HK-2 (cell line): Measurements from ENCODE around the gene C1orf226.
"Not testable (repeated sequence)": the region's sequence is repeated elsewhere in the genome, so short reads cannot be mapped to it uniquely, and the experiment has no call there.

Source experiments
- DNase-seq: peaks from one replicate; pipeline ENCODE4 v3.0.0-alpha.2; 2018; ENCODE audit not compliant: unreplicated experiment

The C1orf226 gene

DNA sequence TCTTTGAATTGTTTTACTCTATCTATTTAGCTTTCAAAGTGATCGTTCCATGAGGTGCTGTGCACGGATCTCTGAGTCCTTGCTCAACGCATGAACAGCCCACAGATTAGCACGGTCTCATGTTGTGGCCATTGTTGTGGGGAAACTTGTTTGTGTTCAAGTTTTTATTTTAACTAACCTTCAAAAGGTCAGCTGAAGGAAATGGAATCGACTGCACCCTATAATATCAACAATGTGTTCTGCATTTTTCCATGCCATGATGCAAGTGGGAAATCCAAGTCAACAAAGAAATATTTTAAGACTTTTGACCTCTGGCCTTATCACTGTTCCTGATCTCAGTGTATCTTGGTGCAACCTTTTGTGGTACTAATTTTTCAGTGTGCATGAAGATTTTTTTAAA is 24.3 kb downstream of the C1orf226 start:
- DNase-seq, result no peak

DNA sequence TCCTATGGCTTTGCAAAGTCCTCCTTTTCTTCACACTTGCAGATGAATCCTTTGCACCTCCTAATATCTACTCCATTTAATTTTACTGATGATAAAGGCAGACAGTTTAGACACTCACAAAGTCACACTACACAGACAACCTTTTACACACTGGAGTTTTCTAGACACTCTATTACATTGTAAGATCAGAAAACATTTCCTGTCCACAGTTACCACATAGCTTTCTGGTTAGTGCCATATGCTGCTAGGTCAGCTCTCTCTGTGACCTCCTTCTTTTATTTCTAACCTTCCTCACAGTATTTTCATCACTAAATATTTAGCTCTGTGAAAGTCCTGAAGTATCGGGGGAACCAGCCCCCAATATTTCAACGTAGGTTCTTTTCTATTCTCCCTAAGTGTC is 25.3 kb downstream of the C1orf226 start:
- no peak for DNase-seq

DNA sequence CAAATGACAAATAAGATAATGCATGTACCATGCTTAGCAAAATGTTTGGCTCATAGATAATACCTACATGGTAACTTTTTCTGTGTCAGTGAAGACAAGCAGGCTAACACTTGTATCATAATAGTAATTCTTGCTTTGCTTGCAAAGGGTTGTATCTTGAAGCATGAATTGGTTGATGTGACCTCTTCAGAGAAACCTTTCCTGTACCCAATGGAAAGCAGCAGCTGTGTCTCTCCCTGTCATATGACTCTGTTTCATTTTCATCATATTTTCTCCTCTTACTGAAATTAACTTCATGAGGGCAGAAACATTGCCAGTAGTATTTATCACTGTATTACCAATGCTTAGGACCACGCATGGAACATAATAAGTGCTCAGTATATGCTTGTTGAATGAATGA is 26.0 kb downstream of the C1orf226 start:
- no peak for DNase-seq

DNA sequence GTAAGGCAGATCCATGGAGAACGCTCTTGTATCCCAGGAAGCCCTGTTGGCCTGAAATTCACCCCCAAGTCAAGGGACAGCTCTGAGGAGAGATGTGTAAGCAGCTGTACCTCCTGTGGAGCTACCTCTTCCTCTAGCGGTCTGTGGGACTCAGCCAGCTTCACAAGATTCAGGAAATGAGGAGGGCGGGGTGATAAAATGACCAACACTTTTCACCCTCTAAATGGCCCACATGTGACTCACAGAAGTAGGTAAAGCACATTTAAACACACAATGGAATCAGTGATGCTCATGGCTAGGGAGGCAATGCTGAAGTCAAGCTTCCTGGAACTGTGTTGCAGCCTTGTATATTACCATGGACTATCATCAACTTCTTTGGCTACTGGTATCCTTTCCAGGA is 30.5 kb downstream of the C1orf226 start, which contains the start of gene SH2D1B:
TSS of gene SH2D1B (minus strand) at position 135 of the 400 bp plus-strand sequence. CDS start at position 15, 120 bp downstream.
- no peak for DNase-seq

DNA sequence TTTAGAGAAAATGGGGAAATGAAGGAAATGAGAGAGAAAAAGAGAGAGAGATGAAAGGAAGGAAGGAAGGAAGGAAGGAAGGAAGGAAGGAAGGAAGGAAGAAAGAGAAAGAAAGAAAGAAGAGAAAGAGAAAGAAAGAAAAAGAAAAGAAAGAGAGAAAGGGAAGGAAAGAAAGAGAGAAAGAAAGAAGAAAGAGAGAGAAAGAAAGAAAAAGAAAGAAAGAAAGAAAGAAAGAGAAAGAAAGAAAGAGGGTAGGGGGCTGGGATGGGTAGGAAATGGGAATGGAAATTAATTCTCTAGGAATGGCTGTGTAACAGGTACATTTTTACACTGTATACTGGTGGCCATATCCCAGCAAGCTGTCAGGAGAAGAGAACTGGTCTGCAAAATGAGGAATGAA is 34.7 kb downstream of the C1orf226 start:
- no peak for DNase-seq

DNA sequence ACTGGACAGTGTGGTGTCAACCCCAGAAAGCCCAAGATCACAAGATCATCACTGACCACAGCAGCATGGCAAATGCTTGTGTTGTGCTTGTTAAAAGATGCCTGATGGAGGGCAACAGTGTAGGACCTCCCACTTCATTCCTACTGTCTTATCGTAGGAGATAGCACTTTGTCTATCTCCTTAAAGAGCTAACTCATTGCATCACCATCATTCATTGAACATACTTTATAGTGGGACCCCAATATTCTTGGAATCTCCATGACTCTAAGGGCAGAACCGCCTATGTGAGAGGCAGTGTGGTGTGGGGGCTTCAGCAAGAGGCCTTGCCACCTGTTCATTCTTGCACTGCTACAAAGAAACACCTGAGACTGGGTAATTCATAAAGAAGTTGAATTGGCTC is 35.4 kb downstream of the C1orf226 start:
- DNase-seq, result no peak

DNA sequence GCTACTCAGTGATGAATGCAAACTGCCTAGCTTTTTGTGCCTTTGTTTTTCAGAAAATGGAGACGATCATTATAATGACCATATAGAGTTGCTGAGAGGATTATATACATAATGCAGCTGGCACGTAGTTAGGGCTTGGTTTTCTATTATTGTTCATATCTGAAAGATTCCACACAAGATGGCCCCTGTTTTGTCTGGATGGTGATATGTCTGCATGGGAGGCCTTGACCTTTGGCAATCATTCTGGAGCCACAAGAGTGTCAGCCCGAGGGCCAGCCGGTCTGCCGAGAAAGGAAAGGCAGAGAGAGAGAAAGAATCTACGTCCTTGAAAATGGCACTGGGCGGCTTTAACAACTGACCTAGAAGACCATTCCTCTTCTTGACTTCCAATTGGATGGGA is 36.1 kb downstream of the C1orf226 start:
- no peak for DNase-seq

DNA sequence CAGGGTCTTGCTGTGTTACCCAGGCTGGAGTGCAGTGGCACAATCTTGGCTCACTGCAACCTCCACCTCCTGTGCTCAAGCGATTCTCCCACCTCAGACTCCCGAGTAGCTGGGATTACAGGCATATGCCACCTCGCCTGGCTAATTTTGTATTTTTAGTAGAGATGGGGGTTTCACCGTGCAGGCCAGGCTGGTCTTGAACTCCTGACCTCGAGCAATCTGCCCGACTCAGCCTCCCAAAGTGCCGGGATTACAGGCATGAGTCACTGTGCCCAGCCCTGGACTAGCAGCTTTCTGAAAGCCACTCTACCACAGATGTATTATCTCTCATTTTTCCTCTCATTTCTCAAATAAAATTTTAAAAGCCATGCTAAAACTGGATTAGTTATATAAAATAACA is 37.1 kb downstream of the C1orf226 start:
- not testable (repeated sequence) for DNase-seq

DNA sequence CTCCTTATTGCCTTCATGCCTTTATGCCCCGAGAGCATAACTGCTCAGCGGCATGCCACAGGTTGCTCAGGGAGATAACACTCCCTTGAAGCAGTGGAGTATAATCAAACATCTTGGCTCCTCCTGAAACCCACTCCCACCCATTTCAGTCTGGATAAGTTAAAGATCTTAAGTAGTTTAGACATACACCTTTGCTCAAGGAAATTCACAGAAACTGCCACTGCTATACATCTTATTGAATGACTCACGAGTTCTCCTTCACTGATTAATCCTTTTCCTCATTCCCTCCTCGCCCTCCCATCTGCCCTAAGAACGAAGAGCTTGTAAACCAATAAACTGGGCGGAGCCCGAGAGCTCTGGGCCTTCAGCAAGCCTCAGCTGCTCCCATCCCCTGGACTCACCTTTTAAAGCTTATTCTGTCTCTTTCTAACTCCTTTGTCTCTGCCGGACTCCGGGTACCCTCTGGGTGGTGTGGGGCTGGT is 38.0 kb downstream of the C1orf226 start:
- DNase-seq, result peak; percentile 10

DNA sequence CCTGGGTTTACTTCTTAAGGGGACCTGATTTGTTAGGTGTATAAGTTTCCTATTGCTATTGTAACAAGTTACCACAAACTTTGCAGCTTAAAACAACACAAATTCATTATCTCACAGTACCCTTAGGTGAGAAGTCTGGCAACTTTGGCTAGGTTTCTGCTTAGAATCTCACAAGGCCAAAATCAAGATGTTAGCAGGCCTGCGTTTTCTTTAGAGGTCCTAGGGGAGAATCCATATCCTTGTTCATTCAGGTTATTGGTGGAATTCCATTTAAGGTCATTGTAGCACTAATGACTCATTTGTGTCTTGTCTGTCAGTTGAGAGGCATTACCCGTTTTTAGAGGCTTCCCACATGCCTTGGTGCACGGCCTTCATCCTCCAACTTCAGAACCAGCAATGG is 38.6 kb downstream of the C1orf226 start:
- no peak for DNase-seq

DNA sequence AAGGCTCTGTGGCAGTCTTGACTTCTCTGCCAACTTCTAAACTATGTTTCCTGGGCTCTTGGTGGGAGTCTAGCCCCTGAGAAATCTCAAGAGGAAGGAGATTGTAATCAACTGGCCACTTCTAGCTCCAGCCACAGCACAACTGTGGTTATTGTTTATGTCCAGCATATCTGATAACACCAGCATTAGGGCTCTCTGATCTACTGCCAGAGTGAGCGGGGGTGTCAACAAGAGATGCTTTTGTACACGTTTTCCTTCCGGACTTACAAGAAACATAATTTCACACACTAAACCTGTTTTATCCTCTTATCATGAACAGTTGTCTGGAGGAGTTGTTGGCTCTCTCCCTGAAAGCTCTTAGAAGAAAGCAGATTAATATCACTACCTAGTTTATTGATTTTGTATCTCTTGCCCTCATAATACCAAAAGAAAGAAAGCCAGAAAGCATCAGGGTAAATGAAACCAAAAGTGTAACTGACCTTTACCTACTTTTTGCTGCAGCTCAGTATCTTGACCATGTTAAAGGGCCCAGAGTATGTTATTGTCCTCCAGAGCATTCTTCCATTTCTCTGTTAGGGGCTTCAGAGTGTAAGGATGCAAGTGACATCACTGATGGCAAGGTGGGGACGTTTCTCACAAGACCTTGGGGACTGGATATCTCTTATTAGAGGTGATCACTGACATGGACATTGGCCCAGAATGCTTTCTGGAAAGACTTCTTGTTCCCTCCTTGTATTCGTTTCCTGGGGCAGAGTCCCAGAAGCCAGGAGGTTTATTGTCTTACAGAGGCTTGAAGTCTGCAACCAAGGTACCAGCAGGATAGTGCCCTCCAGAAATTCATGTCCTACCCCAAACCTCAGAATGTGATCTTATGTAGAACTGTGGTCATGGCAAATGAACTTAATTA is 40.0 kb downstream of the C1orf226 start:
- DNase-seq, result no peak

DNA sequence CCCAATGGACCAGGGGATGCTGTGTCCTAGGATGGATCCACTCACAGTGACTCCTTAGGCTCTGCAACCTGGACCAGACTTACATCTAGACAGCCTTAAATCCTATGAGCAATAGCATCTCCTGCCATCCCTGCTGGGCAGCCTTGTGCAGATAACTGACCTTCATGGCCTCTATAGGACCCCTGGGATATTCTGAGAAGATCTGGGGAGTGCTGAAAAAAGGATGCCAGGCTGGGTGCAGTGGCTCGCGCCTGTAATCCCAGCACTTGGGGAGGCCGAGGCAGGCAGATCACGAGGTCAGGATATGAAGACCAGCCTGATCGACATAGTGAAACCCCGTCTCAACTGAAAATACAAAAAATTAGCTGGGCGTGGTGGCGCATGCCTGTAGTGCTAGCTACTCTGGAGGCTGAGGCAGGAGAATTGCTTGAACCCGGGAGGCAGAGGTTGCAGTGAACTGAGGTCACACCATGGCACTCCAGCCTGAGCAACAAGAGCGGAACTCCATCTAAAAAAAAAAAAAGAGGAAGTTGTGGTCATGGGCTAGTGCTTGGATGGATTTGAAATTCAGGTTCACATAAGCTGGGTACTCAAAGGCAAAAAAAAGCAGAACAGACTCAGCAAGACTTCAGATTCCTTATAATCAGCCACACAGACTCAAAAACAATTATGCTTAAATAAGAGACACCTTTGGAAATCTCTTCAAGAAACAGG is 41.3 kb downstream of the C1orf226 start:
- no peak for DNase-seq

DNA sequence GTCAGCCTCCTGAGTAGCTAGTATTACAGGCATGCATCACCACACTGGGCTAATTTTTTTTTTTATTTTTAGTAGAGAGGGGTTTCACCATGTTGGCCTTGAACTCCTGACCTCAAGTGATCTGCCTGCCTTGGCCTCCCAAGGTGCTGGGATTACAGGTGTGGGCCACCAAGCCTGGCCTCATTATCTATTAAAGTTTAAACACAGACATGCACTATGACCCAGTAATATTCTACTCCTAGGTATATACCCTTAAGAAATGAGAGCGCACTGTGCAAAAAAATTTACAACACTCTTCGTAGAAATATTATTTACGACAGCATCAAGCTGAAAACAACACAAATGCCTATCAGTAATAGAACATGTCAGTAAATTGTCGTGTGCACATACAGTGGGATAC is 49.1 kb downstream of the C1orf226 start:
- DNase-seq, result no peak

DNA sequence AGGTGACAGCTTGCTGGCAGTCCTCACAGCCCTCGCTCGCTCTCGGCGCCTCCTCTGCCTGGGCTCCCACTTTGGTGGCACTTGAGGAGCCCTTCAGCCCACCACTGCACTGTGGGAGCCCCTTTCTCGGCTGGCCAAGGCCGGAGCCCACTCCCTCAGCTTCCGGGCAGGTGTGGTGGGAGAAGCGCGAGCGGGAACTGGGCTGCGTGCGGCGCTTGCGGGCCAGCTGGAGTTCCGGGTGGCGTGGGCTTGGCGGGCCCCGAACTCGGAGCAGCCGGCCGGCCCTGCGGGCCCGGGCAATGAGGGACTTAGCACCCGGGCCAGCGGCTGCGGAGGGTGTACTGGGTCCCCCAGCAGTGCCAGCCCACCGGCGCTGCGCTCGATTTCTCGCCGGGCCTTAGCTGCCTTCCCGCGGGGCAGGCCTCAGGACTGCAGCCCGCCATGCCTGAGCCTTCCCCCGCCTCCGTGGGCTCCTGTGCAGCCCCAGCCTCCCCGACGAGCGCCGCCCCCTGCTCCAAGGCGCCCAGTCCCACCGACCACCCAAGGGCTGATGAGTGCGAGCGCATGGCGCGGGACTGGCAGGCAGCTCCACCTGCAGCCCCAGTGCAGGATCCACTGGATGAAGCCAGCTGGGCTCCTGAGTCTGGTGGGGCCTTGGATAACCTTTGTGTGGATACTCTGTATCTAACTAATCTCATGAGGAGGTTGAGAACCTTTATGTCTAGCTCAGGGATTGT is 51.6 kb downstream of the C1orf226 start:
- DNase-seq, result not testable (repeated sequence)
